ENCODE data around the gene SDCCAG8. TPM values are rescaled to one million over a fixed set of nuclear protein-coding genes. Genes with fewer than 3 reads are reported as not detected.

The SDCCAG8 gene
- total and polyA plus RNA-seq, 2 experiments from 2014 or later, result 28.3 to 39.3 TPM

DNA sequence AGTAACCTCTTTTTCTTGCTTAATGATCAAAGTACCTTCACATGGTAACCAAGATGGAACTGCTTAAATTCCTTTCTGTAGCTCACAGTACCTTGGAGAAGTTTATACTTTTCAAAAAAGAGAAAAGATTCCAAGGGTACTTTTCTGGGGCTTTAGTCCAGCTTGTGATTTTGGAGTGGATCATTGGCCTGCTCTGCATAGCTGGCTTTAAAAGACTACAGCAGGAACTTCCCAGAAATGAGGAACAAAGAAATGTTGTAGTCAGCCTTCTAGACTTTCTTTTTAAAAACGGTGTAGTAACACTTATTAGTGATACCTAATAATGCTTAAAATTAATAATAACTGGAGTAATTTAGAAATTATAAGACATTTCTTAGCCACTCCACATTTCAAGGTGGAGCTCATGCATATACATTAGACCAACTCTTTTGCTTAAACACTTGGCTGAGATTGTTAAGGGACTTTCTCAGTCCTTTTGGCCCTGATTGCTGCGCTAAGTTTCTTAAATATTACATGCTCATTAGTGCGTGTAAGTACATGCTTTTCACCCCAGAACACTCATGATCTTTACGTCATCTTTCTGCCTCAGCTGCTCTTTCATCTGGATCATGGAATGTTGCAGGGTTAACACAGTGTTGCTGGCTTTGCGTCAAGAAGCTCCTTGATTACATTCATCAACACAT lies 57.3 kb downstream of the SDCCAG8 start:
- Histone ChIP-seq H3K36me3 (replicated peaks; ENCODE audit: insufficient read depth, low read depth) (peaks cover 2% of the 10 kb centered on the region), H3K4me1 (ENCODE audit: insufficient read depth) (no peaks in the 10 kb centered on the region), H3K4me3 (no peak overlapping the region), H3K4me2 (no peak overlapping the region), H3K27ac (no peak overlapping the region), H3K9me3 (ENCODE audit: low read depth) (no peaks in the 10 kb centered on the region), H2AFZ (no peak overlapping the region), H3K9me2 (replicated peaks; ENCODE audit: insufficient read depth) (no peaks in the 10 kb centered on the region), H3K79me2 (no peaks in the 10 kb centered on the region), H3K27me3 (no peaks in the 10 kb centered on the region), H4K20me1 (ENCODE audit: insufficient read depth, poor library complexity, severe bottlenecking) (no peaks in the 10 kb centered on the region)
- WGBS (ENCODE audit: low lambda C conversion rate, missing lambda C conversion rate), result 96% methylated on average over 5 of the region's 5 CpGs
- TF ChIP-seq, protein P1, sequence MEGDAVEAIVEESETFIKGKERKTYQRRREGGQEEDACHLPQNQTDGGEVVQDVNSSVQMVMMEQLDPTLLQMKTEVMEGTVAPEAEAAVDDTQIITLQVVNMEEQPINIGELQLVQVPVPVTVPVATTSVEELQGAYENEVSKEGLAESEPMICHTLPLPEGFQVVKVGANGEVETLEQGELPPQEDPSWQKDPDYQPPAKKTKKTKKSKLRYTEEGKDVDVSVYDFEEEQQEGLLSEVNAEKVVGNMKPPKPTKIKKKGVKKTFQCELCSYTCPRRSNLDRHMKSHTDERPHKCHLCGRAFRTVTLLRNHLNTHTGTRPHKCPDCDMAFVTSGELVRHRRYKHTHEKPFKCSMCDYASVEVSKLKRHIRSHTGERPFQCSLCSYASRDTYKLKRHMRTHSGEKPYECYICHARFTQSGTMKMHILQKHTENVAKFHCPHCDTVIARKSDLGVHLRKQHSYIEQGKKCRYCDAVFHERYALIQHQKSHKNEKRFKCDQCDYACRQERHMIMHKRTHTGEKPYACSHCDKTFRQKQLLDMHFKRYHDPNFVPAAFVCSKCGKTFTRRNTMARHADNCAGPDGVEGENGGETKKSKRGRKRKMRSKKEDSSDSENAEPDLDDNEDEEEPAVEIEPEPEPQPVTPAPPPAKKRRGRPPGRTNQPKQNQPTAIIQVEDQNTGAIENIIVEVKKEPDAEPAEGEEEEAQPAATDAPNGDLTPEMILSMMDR (IDR thresholded peaks at IDR 0.05; ENCODE audit: poor library complexity), result no peak
- TF ChIP-seq EZH2 (IDR thresholded peaks at IDR 0.05; ENCODE audit: borderline replicate concordance), result no peak
- TF ChIP-seq EZH2phosphoT487 (IDR thresholded peaks at IDR 0.05; ENCODE audit: low read depth, severe bottlenecking, unreplicated experiment), result no peak
- no peak for DNase-seq (ENCODE audit: low spot score)

DNA sequence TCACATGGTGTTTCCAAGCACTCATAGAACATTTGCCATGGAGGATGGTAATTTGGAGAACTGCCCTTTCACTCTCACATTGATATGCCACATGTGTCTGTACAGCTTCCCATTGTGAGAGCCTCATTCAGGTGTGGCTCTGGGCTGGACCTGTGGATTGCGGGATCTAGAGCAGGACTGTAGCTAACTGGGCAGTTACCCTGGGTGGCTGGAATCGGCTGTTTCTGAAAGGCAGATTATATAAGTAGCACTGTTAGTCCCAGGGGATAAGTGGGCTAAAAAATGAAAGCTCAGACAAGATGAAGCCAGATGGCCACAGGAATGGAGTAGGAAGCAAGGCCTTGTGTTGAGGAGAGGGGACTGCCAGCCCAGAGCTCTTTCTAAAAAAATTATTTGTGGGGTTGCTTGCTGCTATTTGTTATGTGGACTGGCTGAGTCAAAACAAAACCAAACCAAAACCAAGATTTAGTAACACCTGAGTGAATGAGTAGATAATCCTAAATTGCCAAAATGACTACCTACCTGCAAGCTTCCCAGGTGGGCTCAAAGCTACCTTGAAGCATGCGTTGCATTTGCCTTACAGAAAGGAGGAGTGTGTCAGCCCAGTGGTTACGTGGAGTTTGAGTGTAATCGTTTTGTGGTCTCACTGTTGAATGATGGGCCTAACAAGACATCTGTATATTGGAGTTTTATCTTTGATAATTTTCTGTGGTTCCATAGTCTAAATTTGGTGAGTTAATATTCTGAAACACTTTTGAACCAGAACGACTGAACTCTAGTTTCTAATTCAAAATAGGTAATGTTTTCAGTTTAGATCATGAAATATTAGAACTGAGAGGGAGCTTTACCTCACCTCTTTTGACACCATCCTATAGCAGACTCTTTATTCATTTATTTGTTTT lies 58.0 kb downstream of the SDCCAG8 start:
- Histone ChIP-seq H3K79me2 (no peaks in the 10 kb centered on the region), H3K36me3 (replicated peaks; ENCODE audit: insufficient read depth, low read depth) (no peaks in the 10 kb centered on the region), H3K4me2 (no peak overlapping the region), H4K20me1 (ENCODE audit: insufficient read depth, poor library complexity, severe bottlenecking) (no peaks in the 10 kb centered on the region), H3K9me2 (replicated peaks; ENCODE audit: insufficient read depth) (no peaks in the 10 kb centered on the region), H3K4me1 (ENCODE audit: insufficient read depth) (no peaks in the 10 kb centered on the region), H2AFZ (no peak overlapping the region), H3K27ac (no peak overlapping the region), H3K4me3 (no peak overlapping the region), H3K9me3 (ENCODE audit: low read depth) (no peaks in the 10 kb centered on the region), H3K27me3 (no peaks in the 10 kb centered on the region)
- 94% methylated on average over 6 of the region's 6 CpGs for WGBS (ENCODE audit: low lambda C conversion rate, missing lambda C conversion rate)
- TF ChIP-seq EZH2 (IDR thresholded peaks at IDR 0.05; ENCODE audit: borderline replicate concordance), result no peak
- no peak for TF ChIP-seq EZH2phosphoT487 (IDR thresholded peaks at IDR 0.05; ENCODE audit: low read depth, severe bottlenecking, unreplicated experiment)
- TF ChIP-seq, protein P1 (IDR thresholded peaks at IDR 0.05; ENCODE audit: poor library complexity), result no peak
- DNase-seq (ENCODE audit: low spot score), result no peak

DNA sequence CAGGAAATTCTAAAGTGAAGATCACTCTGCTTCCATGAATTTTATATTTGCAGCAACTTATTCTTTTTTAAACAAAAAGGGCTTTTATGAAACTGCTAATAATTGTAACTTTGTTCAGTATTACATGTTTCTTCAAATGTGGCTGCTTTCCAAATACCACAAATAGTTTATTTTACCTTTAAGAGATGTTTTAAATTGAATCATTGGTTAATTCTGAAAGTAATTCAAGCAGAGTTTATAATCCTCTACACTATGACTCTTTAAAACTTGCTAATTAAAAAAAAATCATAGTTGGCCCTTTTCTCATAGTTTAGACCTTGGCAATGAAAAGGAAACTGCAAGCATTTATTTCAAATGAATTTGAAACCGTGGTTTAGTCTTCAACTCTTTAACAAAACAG lies 59.6 kb downstream of the SDCCAG8 start:
- H3K9me3 ChIP-seq (ENCODE audit: low read depth), result no peaks in the 10 kb centered on the region
- DNase-seq (ENCODE audit: low spot score), result no peak
- no peaks in the 10 kb centered on the region for H3K36me3 ChIP-seq (replicated peaks; ENCODE audit: insufficient read depth, low read depth)
- no peak overlapping the region for H3K4me3 ChIP-seq
- 70% methylated on average over 1 of the region's 1 CpG for WGBS (ENCODE audit: low lambda C conversion rate, missing lambda C conversion rate)
- H3K4me2 ChIP-seq, result no peak overlapping the region
- no peak overlapping the region for H3K27ac ChIP-seq
- no peaks in the 10 kb centered on the region for H3K9me2 ChIP-seq (replicated peaks; ENCODE audit: insufficient read depth)
- no peaks in the 10 kb centered on the region for H3K79me2 ChIP-seq
- H4K20me1 ChIP-seq (ENCODE audit: insufficient read depth, poor library complexity, severe bottlenecking), result no peaks in the 10 kb centered on the region
- H3K4me1 ChIP-seq (ENCODE audit: insufficient read depth), result no peaks in the 10 kb centered on the region
- no peaks in the 10 kb centered on the region for H3K27me3 ChIP-seq
- no peak overlapping the region for H2AFZ ChIP-seq
- TF ChIP-seq, protein P1 (IDR thresholded peaks at IDR 0.05; ENCODE audit: poor library complexity), result no peak
- TF ChIP-seq EZH2 (IDR thresholded peaks at IDR 0.05; ENCODE audit: borderline replicate concordance) (no peak), EZH2phosphoT487 (IDR thresholded peaks at IDR 0.05; ENCODE audit: low read depth, severe bottlenecking, unreplicated experiment) (no peak)
